ENCODE measurements around the gene PGAP6.
"Not testable (repeated sequence)": the region's sequence is repeated elsewhere in the genome, so short reads cannot be mapped to it uniquely, and the experiment has no call there.

- TF ChIP-seq POLR2A (IDR thresholded peaks at IDR 0.05; ENCODE audit: low read length); GATA1 (IDR thresholded peaks at IDR 0.05; ENCODE audit: low read depth, low read length): not testable (repeated sequence)
Observed at GRCh38 chr16:334861-335632, 46.7 kb downstream of the PGAP6 start.

Data from erythroblast (primary cell).